ENCODE data around the gene RHCG.

- TF ChIP-seq USF2 (IDR thresholded peaks at IDR 0.05; ENCODE audit: borderline replicate concordance, low read depth, low read length) (no peak), TAF1 (IDR thresholded peaks at IDR 0.05; ENCODE audit: borderline replicate concordance, low read depth, low read length) (no peak), CTCF (IDR thresholded peaks at IDR 0.05) (no peak), RAD21 (IDR thresholded peaks at IDR 0.05; ENCODE audit: low read length) (no peak), NRF1 (IDR thresholded peaks at IDR 0.05; ENCODE audit: low read depth, low read length) (no peak), POLR2AphosphoS5 (IDR thresholded peaks at IDR 0.05; ENCODE audit: low read depth, low read length) (no peak), RXRA (IDR thresholded peaks at IDR 0.05; ENCODE audit: borderline replicate concordance, low read depth) (no peak), GABPA (IDR thresholded peaks at IDR 0.05; ENCODE audit: low read depth) (no peak), JUND (IDR thresholded peaks at IDR 0.05) (no peak)
These were observed 26.8 kb downstream of the RHCG start for GRCh38 chr15:89469426-89470096.

Measured in SK-N-SH (cell line).